GM23338 (cell line): Measurements from ENCODE around the gene IFTAP. TPM values are rescaled to one million over a fixed set of nuclear protein-coding genes. Genes with fewer than 3 reads are reported as not detected.

ENCODE experiments used
- CREB1 ChIP-seq: fragments of 250-450 bp; sonication (Bioruptor Pico); IDR thresholded peaks from 2 replicates; pipeline ENCODE4 v1.5.0; 2020; ENCODE audit warnings: low read depth, mild to moderate bottlenecking, moderate library complexity
- EZH2 ChIP-seq: fragments of 200-600 bp; sonication (generic); IDR thresholded peaks from one replicate; pipeline ENCODE4 v1.8.0; 2017; ENCODE audit warnings: antibody characterized with exemption, mild to moderate bottlenecking, low read depth; ENCODE audit not compliant: unreplicated experiment
- EZH2phosphoT487 ChIP-seq: fragments of 200-600 bp; sonication (generic); IDR thresholded peaks from one replicate; pipeline ENCODE4 v1.8.1; 2018; ENCODE audit warnings: antibody characterized with exemption; ENCODE audit not compliant: unreplicated experiment
- JUNB ChIP-seq: IDR thresholded peaks from one replicate; pipeline ENCODE4 v1.6.1; 2016; ENCODE audit warnings: antibody characterized with exemption; ENCODE audit not compliant: unreplicated experiment
- NANOG ChIP-seq: IDR thresholded peaks from 2 replicates; pipeline ENCODE4 v1.6.1; 2016; ENCODE audit warnings: antibody characterized with exemption, borderline replicate concordance
- POLR2AphosphoS5 ChIP-seq: IDR thresholded peaks from 2 replicates; pipeline ENCODE4 v1.6.1; 2016; ENCODE audit warnings: antibody characterized with exemption, low read depth
- STAT1 ChIP-seq: IDR thresholded peaks from one replicate; pipeline ENCODE4 v1.6.1; 2016; ENCODE audit warnings: antibody characterized with exemption; ENCODE audit not compliant: unreplicated experiment
- ZNF114 ChIP-seq: fragments of 250-450 bp; sonication (Bioruptor Pico); IDR thresholded peaks from 2 replicates; pipeline ENCODE4 v1.5.0; 2020; ENCODE audit warnings: mild to moderate bottlenecking, moderate library complexity
- ZNF331 ChIP-seq: fragments of 250-450 bp; sonication (Bioruptor Pico); IDR thresholded peaks from 2 replicates; pipeline ENCODE4 v1.5.0; 2020; ENCODE audit warnings: low read depth, mild to moderate bottlenecking, moderate library complexity
- polyA plus RNA-seq: library from polyadenylated mRNA; unstranded; fragments of >200 nt; fragmentation: Nextera tagmentation; extraction: Ambion mirVana; gene quantifications from 2 replicates; pipeline ENCODE4 v1.2.1, GENCODE V29; 2016
- total RNA-seq: library from RNA; depleted of rRNA; stranded (reverse); fragments of >200 nt; shearing (Covaris generic); gene quantifications from 2 replicates; pipeline ENCODE4 v1.2.3, GENCODE V29; 2014
- TF ChIP-seq, protein P1 (sequence below): fragments of 250-450 bp; sonication (Bioruptor Pico); IDR thresholded peaks from 2 replicates; pipeline ENCODE4 v1.5.0; 2020; ENCODE audit warnings: mild to moderate bottlenecking, moderate library complexity
- TF ChIP-seq, protein P2 (sequence below): IDR thresholded peaks from 2 replicates; pipeline ENCODE4 v1.6.1; 2016; ENCODE audit warnings: antibody characterized with exemption

The IFTAP gene
- total and polyA plus RNA-seq, 2 experiments from 2014 or later: 17.1 to 39.1 TPM

DNA sequence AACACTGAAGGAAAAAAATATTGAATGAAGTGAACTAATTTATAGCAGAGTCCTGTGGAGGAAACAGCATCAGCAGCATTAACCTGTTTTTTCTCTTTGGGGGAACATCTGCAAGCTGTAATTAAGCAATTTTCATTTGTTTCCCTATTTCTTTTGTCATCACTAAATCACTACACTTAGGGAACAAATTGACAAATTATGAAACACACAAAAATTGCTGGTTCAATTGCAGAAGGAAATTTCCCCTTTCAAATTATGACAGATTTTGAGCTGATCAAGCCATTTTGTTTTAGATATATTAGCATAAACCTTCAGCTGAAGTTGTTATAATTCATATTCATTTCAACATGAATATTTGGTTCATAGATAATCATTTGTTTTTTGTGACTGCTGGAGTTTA is 25.9 kb downstream of the IFTAP start (continued):
- TF ChIP-seq, protein P1, sequence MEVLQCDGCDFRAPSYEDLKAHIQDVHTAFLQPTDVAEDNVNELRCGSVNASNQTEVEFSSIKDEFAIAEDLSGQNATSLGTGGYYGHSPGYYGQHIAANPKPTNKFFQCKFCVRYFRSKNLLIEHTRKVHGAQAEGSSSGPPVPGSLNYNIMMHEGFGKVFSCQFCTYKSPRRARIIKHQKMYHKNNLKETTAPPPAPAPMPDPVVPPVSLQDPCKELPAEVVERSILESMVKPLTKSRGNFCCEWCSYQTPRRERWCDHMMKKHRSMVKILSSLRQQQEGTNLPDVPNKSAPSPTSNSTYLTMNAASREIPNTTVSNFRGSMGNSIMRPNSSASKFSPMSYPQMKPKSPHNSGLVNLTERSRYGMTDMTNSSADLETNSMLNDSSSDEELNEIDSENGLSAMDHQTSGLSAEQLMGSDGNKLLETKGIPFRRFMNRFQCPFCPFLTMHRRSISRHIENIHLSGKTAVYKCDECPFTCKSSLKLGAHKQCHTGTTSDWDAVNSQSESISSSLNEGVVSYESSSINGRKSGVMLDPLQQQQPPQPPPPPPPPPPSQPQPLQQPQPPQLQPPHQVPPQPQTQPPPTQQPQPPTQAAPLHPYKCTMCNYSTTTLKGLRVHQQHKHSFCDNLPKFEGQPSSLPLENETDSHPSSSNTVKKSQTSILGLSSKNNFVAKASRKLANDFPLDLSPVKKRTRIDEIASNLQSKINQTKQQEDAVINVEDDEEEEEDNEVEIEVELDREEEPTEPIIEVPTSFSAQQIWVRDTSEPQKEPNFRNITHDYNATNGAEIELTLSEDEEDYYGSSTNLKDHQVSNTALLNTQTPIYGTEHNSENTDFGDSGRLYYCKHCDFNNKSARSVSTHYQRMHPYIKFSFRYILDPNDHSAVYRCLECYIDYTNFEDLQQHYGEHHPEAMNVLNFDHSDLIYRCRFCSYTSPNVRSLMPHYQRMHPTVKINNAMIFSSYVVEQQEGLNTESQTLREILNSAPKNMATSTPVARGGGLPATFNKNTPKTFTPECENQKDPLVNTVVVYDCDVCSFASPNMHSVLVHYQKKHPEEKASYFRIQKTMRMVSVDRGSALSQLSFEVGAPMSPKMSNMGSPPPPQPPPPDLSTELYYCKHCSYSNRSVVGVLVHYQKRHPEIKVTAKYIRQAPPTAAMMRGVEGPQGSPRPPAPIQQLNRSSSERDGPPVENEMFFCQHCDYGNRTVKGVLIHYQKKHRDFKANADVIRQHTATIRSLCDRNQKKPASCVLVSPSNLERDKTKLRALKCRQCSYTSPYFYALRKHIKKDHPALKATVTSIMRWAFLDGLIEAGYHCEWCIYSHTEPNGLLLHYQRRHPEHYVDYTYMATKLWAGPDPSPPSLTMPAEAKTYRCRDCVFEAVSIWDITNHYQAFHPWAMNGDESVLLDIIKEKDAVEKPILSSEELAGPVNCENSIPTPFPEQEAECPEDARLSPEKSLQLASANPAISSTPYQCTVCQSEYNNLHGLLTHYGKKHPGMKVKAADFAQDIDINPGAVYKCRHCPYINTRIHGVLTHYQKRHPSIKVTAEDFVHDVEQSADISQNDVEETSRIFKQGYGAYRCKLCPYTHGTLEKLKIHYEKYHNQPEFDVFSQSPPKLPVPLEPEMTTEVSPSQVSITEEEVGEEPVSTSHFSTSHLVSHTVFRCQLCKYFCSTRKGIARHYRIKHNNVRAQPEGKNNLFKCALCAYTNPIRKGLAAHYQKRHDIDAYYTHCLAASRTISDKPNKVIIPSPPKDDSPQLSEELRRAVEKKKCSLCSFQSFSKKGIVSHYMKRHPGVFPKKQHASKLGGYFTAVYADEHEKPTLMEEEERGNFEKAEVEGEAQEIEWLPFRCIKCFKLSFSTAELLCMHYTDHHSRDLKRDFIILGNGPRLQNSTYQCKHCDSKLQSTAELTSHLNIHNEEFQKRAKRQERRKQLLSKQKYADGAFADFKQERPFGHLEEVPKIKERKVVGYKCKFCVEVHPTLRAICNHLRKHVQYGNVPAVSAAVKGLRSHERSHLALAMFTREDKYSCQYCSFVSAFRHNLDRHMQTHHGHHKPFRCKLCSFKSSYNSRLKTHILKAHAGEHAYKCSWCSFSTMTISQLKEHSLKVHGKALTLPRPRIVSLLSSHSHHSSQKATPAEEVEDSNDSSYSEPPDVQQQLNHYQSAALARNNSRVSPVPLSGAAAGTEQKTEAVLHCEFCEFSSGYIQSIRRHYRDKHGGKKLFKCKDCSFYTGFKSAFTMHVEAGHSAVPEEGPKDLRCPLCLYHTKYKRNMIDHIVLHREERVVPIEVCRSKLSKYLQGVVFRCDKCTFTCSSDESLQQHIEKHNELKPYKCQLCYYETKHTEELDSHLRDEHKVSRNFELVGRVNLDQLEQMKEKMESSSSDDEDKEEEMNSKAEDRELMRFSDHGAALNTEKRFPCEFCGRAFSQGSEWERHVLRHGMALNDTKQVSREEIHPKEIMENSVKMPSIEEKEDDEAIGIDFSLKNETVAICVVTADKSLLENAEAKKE (CRISPR knock-in tag): no peak
- no peak for TF ChIP-seq JUNB
- TF ChIP-seq, protein P2, sequence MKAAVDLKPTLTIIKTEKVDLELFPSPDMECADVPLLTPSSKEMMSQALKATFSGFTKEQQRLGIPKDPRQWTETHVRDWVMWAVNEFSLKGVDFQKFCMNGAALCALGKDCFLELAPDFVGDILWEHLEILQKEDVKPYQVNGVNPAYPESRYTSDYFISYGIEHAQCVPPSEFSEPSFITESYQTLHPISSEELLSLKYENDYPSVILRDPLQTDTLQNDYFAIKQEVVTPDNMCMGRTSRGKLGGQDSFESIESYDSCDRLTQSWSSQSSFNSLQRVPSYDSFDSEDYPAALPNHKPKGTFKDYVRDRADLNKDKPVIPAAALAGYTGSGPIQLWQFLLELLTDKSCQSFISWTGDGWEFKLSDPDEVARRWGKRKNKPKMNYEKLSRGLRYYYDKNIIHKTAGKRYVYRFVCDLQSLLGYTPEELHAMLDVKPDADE: no peak
- no peak for TF ChIP-seq EZH2phosphoT487
- no peak for TF ChIP-seq ZNF331
- no peak for TF ChIP-seq POLR2AphosphoS5
- TF ChIP-seq STAT1: no peak
- no peak for TF ChIP-seq CREB1 (CRISPR knock-in tag)
- no peak for TF ChIP-seq EZH2
- TF ChIP-seq NANOG: no peak
- no peak for TF ChIP-seq ZNF114 (CRISPR knock-in tag)
